ENCODE data around the gene STK4.

Gene STK4

DNA sequence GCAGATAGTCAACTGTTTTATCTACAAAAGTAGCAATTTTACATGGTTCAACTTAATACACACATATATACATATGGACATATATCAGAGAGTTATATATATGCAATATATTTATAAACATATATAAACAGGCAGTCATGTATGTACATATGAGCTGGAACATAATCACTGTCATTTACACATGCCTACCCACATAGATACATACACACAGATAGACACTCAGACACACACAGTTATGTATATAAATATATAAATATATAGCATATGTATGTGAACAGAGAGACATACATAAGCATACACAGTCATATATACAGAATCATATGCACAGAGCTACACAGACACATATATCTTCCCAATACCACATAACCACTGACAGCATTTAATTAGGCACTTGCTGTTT lies 146.4 kb downstream of the STK4 start:
- no peak for DNase-seq (ENCODE audit: low spot score)
- in situ Hi-C loops (cut with MboI; ENCODE audit: low pct_unique_long_range_greater_than_20kb, low sequenced_read_pairs, unreplicated experiment): no loop called here
- TF ChIP-seq, protein P1, sequence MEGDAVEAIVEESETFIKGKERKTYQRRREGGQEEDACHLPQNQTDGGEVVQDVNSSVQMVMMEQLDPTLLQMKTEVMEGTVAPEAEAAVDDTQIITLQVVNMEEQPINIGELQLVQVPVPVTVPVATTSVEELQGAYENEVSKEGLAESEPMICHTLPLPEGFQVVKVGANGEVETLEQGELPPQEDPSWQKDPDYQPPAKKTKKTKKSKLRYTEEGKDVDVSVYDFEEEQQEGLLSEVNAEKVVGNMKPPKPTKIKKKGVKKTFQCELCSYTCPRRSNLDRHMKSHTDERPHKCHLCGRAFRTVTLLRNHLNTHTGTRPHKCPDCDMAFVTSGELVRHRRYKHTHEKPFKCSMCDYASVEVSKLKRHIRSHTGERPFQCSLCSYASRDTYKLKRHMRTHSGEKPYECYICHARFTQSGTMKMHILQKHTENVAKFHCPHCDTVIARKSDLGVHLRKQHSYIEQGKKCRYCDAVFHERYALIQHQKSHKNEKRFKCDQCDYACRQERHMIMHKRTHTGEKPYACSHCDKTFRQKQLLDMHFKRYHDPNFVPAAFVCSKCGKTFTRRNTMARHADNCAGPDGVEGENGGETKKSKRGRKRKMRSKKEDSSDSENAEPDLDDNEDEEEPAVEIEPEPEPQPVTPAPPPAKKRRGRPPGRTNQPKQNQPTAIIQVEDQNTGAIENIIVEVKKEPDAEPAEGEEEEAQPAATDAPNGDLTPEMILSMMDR (IDR thresholded peaks at IDR 0.05; ENCODE audit: extremely low read depth, insufficient read depth, missing control alignments): no peak

GRCh38 chr20:45113865-45114264 lies 147.6 kb downstream of the STK4 start:
- in situ Hi-C loops (cut with MboI; ENCODE audit: low pct_unique_long_range_greater_than_20kb, low sequenced_read_pairs, unreplicated experiment): no loop called here
- TF ChIP-seq, protein P1 (IDR thresholded peaks at IDR 0.05; ENCODE audit: extremely low read depth, insufficient read depth, missing control alignments): no peak
- no peak for DNase-seq (ENCODE audit: low spot score)

- TF ChIP-seq, protein P1 (IDR thresholded peaks at IDR 0.05; ENCODE audit: extremely low read depth, insufficient read depth, missing control alignments): no peak
- no peak for DNase-seq (ENCODE audit: low spot score)
- in situ Hi-C loops (cut with MboI; ENCODE audit: low pct_unique_long_range_greater_than_20kb, low sequenced_read_pairs, unreplicated experiment): no loop called here
Observed at GRCh38 chr20:45114465-45115385, 148.4 kb downstream of the STK4 start, which contains the start of gene WFDC5. Gene WFDC5 (minus strand): TSS chr20:45115174. CDS start chr20:45115083, 91 bp downstream.

- in situ Hi-C loops (cut with MboI; ENCODE audit: low pct_unique_long_range_greater_than_20kb, low sequenced_read_pairs, unreplicated experiment): no loop called here
- TF ChIP-seq, protein P1 (IDR thresholded peaks at IDR 0.05; ENCODE audit: extremely low read depth, insufficient read depth, missing control alignments): no peak
- DNase-seq (ENCODE audit: low spot score): no peak
Observed at GRCh38 chr20:45115386-45115774, 149.1 kb downstream of the STK4 start.

GRCh38 chr20:45115829-45116228 lies 149.5 kb downstream of the STK4 start:
- in situ Hi-C loops (cut with MboI; ENCODE audit: low pct_unique_long_range_greater_than_20kb, low sequenced_read_pairs, unreplicated experiment): no loop called here
- TF ChIP-seq, protein P1 (IDR thresholded peaks at IDR 0.05; ENCODE audit: extremely low read depth, insufficient read depth, missing control alignments): no peak
- no peak for DNase-seq (ENCODE audit: low spot score)

DNA sequence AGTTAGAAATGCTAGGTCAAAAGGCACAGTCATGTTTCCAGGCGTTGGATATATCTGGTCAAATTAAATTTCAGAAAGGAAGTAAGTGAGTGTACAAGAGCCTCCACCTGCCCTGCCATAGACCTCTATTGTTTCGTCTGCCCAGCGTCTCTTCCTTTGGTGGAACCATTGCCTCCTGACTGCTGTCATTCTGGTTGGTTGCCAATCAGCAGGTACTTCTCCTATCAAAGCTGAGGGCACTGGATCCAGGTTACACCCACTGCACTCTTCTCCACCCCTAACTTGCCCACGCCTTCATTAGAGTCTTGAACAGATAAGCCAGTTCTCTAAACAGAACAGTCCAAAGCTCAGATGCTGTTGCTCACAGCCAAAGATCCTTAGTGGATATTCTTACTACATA lies 151.3 kb downstream of the STK4 start:
- TF ChIP-seq, protein P1 (IDR thresholded peaks at IDR 0.05; ENCODE audit: extremely low read depth, insufficient read depth, missing control alignments): no peak
- DNase-seq (ENCODE audit: low spot score): no peak
- in situ Hi-C loops (cut with MboI; ENCODE audit: low pct_unique_long_range_greater_than_20kb, low sequenced_read_pairs, unreplicated experiment): no loop called here

Data from GM13977 (cell line).